IMR-90 (cell line): ENCODE results near the gene IFNA16. TPM values are rescaled to one million over a fixed set of nuclear protein-coding genes. Genes with fewer than 3 reads are reported as not detected.
"Not testable (repeated sequence)": the region's sequence is repeated elsewhere in the genome, so short reads cannot be mapped to it uniquely, and the experiment has no call there.

Experiments
- ATAC-seq: fragments of 200-7000 bp; cut with Tn5 transposase; 2 replicates; pipeline ENCODE4 v1.9.1; 2020; ENCODE audit warnings: low read depth, mild to moderate bottlenecking, moderate library complexity
- BruUV-seq: library from RNA; stranded (reverse); fragments of 400-500 nt; replicated peaks from 2 replicates; lab custom pipeline; 2021; lab: Mats Ljungman, UMichigan
- CTCF ChIA-PET: fragments of 300-600 bp; formaldehyde crosslinking; extraction: SDS; loops from one replicate; lab custom pipeline; 2021; ENCODE audit warnings: antibody characterized with exemption; lab: Yijun Ruan, JAX
- POLR2A ChIA-PET: fragments of 300-600 bp; sonication (Branson Sonifier 250); formaldehyde crosslinking; loops from one replicate; lab custom pipeline; 2022; ENCODE audit warnings: antibody characterized with exemption; ENCODE audit not compliant: unreplicated experiment; lab: Charles Lee
- DNase-seq: peaks from one replicate; pipeline ENCODE4 v3.0.0; 2013
- H2AFZ ChIP-seq: replicated peaks from 2 replicates; pipeline ENCODE3; 2013; ENCODE audit warnings: low read length, mild to moderate bottlenecking; ENCODE audit not compliant: poor library complexity
- H2AK5ac ChIP-seq: 2 replicates; pipeline ENCODE4 v1.6.1; 2013; ENCODE audit warnings: low read depth, low read length, inconsistent platforms
- H2AK9ac ChIP-seq: replicated peaks from 2 replicates; pipeline ENCODE3; 2013; ENCODE audit warnings: mild to moderate bottlenecking, low read depth, low read length, moderate library complexity; ENCODE audit not compliant: poor library complexity
- H2BK120ac ChIP-seq: 2 replicates; pipeline ENCODE4 v1.6.1; 2013; ENCODE audit warnings: low read depth, low read length, inconsistent platforms
- H2BK15ac ChIP-seq: 3 replicates; pipeline ENCODE4 v1.6.1; 2013; ENCODE audit warnings: low read depth, low read length, inconsistent platforms
- H2BK20ac ChIP-seq: 2 replicates; pipeline ENCODE4 v1.6.1; 2013; ENCODE audit warnings: low read depth, mild to moderate bottlenecking, inconsistent platforms, low read length, moderate library complexity
- H2BK5ac ChIP-seq: 2 replicates; pipeline ENCODE4 v1.6.1; 2013; ENCODE audit warnings: mild to moderate bottlenecking, low read depth, low read length, inconsistent platforms; ENCODE audit not compliant: poor library complexity, severe bottlenecking
- H3K14ac ChIP-seq: replicated peaks from 2 replicates; pipeline ENCODE4 v1.6.1; 2013; ENCODE audit warnings: low read depth, low read length, inconsistent platforms
- H3K18ac ChIP-seq: 2 replicates; pipeline ENCODE4 v1.6.1; 2013; ENCODE audit warnings: low read depth, low read length, control low read depth
- H3K23ac ChIP-seq: 2 replicates; pipeline ENCODE4 v1.6.1; 2013; ENCODE audit warnings: low read depth, low read length, inconsistent platforms
- H3K27ac ChIP-seq: 2 replicates; pipeline ENCODE4 v1.5.1; 2013; ENCODE audit warnings: mild to moderate bottlenecking, control low read depth, low read length; ENCODE audit not compliant: insufficient read depth
- H3K27me3 ChIP-seq: 2 replicates; pipeline ENCODE4 v1.6.1; 2013; ENCODE audit warnings: low read length; ENCODE audit not compliant: control insufficient read depth, insufficient read depth
- H3K36me3 ChIP-seq: 2 replicates; pipeline ENCODE4 v1.6.1; 2013; ENCODE audit warnings: low read length, mixed read lengths; ENCODE audit not compliant: control insufficient read depth, insufficient read depth
- H3K4ac ChIP-seq: 2 replicates; pipeline ENCODE4 v1.6.1; 2013; ENCODE audit warnings: low read depth, low read length, inconsistent platforms
- H3K4me1 ChIP-seq: 2 replicates; pipeline ENCODE4 v1.6.1; 2013; ENCODE audit warnings: low read length, mixed read lengths; ENCODE audit not compliant: control insufficient read depth, insufficient read depth
- H3K4me2 ChIP-seq: 2 replicates; pipeline ENCODE4 v1.6.1; 2013; ENCODE audit warnings: low read depth, mild to moderate bottlenecking, control low read depth, low read length, moderate library complexity
- H3K4me3 ChIP-seq: 2 replicates; pipeline ENCODE4 v1.5.1; 2013; ENCODE audit warnings: low read depth, mild to moderate bottlenecking, control low read depth, low read length, moderate library complexity; ENCODE audit not compliant: insufficient read depth
- H3K56ac ChIP-seq: 2 replicates; pipeline ENCODE4 v1.6.1; 2013; ENCODE audit warnings: low read length, inconsistent platforms; ENCODE audit not compliant: insufficient read depth; ENCODE audit errors: extremely low read depth
- H3K79me1 ChIP-seq, 2 experiments: 2 replicates each; pipeline ENCODE4 v1.6.1; 2013; ENCODE audit warnings: low read length in 2 of 2, inconsistent platforms in 1 of 2, low read depth in 1 of 2
- H3K9ac ChIP-seq: 2 replicates; pipeline ENCODE4 v1.6.1; 2013; ENCODE audit warnings: low read depth, low read length, control low read depth
- H3K9me1 ChIP-seq: 2 replicates; pipeline ENCODE4 v1.6.1; 2013; ENCODE audit warnings: low read length, inconsistent platforms; ENCODE audit not compliant: insufficient read depth
- H3K9me3 ChIP-seq: 2 replicates; pipeline ENCODE4 v1.6.1; 2013; ENCODE audit warnings: low read length; ENCODE audit not compliant: control insufficient read depth, insufficient read depth
- H4K20me1 ChIP-seq: 2 replicates; pipeline ENCODE4 v1.6.1; 2013; ENCODE audit warnings: low read length, inconsistent platforms; ENCODE audit not compliant: insufficient read depth
- H4K5ac ChIP-seq: 2 replicates; pipeline ENCODE4 v1.6.1; 2013; ENCODE audit warnings: mild to moderate bottlenecking, low read depth, low read length, control low read depth
- H4K8ac ChIP-seq, 2 experiments: 2 replicates each; pipeline ENCODE4 v1.6.1; 2013; ENCODE audit warnings: low read depth in 2 of 2, low read length in 2 of 2, control low read depth in 1 of 2, inconsistent platforms in 1 of 2
- H4K91ac ChIP-seq: 2 replicates; pipeline ENCODE4 v1.6.1; 2013; ENCODE audit warnings: low read depth, low read length, inconsistent platforms; ENCODE audit not compliant: insufficient read depth
- CTCF ChIP-seq: conservative IDR thresholded peaks from 2 replicates; pipeline ENCODE4 v1.5.1; 2012; ENCODE audit warnings: mild to moderate bottlenecking, low read depth, low read length, improper control_type of control experiment
- RAD21 ChIP-seq: IDR thresholded peaks from 2 replicates; pipeline ENCODE4 v1.6.1; 2012; ENCODE audit warnings: low read length, improper control_type of control experiment
- WGBS, 2 experiments: methylation state at CpG; one replicate each; pipeline versions ENCODE4 v1.1.5 to v1.1.7; 2013; ENCODE audit warnings: missing lambda C conversion rate in 2 of 2; ENCODE audit not compliant: insufficient read length in 1 of 2; ENCODE audit errors: extremely low coverage in 2 of 2; 5-methylcytosine and 5-hydroxymethylcytosine counted together
- dilution Hi-C: fragments of 300-500 bp; cut with HindIII; formaldehyde crosslinking; loops from one replicate; pipeline ENCODE4 v1.14.3; 2018; ENCODE audit warnings: low sequenced_read_pairs; ENCODE audit not compliant: unreplicated experiment
- in situ Hi-C: fragments of 300-500 bp; cut with MboI; formaldehyde crosslinking; loops from 3 replicates; pipeline ENCODE4 v1.14.3; 2019; ENCODE audit warnings: low sequenced_read_pairs, inconsistent platforms, mixed read lengths
- intact Hi-C: fragments of 100-400 bp; cut with micrococcal nuclease; formaldehyde crosslinking; loops from 2 replicates; pipeline ENCODE4 v1.10.0; 2022
- polyA plus RNA-seq, 3 experiments: library from polyadenylated mRNA; depleted of rRNA; stranded (reverse); fragments of >200 nt; gene quantifications; 2 replicates each; pipeline ENCODE4 v1.2.3, GENCODE V29; 2012; ENCODE audit warnings: low replicate concordance in 1 of 3
- total RNA-seq: library from RNA; depleted of rRNA; stranded (reverse); fragments of >200 nt; gene quantifications from 2 replicates; pipeline ENCODE4 v1.2.3, GENCODE V29; 2012

Gene IFNA16
- total and polyA plus RNA-seq, 2 of the 4 experiments (the other 2 are of a cell fraction) = not detected

- H2AFZ ChIP-seq, H3K14ac ChIP-seq, H3K36me3 ChIP-seq, intact Hi-C loops, H4K8ac ChIP-seq, H3K4me1 ChIP-seq, BruUV-seq, H2AK9ac ChIP-seq, H3K4ac ChIP-seq, in situ Hi-C loops, H3K79me1 ChIP-seq, H3K4me2 ChIP-seq, H4K5ac ChIP-seq, H3K4me3 ChIP-seq, H3K18ac ChIP-seq, H2BK5ac ChIP-seq, H3K27ac ChIP-seq, H4K91ac ChIP-seq, H3K27me3 ChIP-seq, H2BK20ac ChIP-seq, H2BK120ac ChIP-seq, H2AK5ac ChIP-seq, H3K9ac ChIP-seq, H4K20me1 ChIP-seq, H3K23ac ChIP-seq, dilution Hi-C loops, H3K9me3 ChIP-seq, H3K9me1 ChIP-seq, H3K56ac ChIP-seq, H2BK15ac ChIP-seq: not testable (repeated sequence)
- peak; percentile 45 for TF ChIP-seq CTCF
- peak; percentile 18; the same call in 1 of the 2 replicates for TF ChIP-seq RAD21
- no CpG with 5 or more reads among the region's 6 CpGs for WGBS, 2 experiments
- peak; percentile 0 for DNase-seq
- POLR2A ChIA-PET = interaction anchor here (0.7 kb wide), 1 partner anchor 67 kb away, joined by 3 read pairs; no protein-coding TSS in a partner anchor
- ATAC-seq = peak; percentile 94
- CTCF ChIA-PET = interaction anchor here (0.6 to 1.5 kb wide), 4 partner anchors 12 to 514 kb away, joined by 3 to 5 read pairs (median 3); no protein-coding TSS in a partner anchor
Measured at GRCh38 chr9:21194867-21195776, 22.0 kb downstream of the IFNA16 start.

DNA sequence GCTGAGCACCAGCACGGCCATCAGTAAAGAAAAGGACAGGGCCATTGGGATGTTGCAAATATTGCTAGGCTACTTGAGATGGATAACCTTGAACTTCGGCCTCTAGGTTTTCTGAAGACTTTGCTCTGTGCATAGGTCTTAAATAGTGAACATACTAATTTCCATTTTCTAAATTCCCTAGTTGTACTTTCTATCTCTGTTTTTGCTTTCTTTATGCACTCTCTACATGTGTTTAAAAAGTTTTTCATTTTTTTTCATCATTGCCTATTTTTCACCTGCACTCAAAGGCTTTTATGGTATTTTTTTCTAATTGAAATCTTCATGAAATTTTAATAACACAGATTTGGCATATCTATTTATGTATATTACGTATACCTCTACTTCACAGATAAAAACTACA, 29.6 kb downstream of the IFNA16 start, which contains the start of gene IFNA4:
IFNA4 (minus strand) TSS at position 101 of the 400 bp plus-strand sequence; CDS start at position 45, 56 bp downstream.
- H3K4me1 ChIP-seq, H2BK5ac ChIP-seq, H3K18ac ChIP-seq, H4K20me1 ChIP-seq, H4K5ac ChIP-seq, H2AK5ac ChIP-seq, H4K8ac ChIP-seq, H3K9me1 ChIP-seq, H3K4me3 ChIP-seq, H3K9me3 ChIP-seq, POLR2A ChIA-PET, H3K27me3 ChIP-seq, H3K79me1 ChIP-seq, H2BK20ac ChIP-seq, H4K91ac ChIP-seq, H2BK120ac ChIP-seq, H3K56ac ChIP-seq, DNase-seq, BruUV-seq, H3K4me2 ChIP-seq, H3K36me3 ChIP-seq, H2AFZ ChIP-seq, in situ Hi-C loops, H3K27ac ChIP-seq, ATAC-seq, H3K9ac ChIP-seq, H3K4ac ChIP-seq, CTCF ChIA-PET, H2AK9ac ChIP-seq, intact Hi-C loops, dilution Hi-C loops, H3K14ac ChIP-seq, H2BK15ac ChIP-seq, H3K23ac ChIP-seq: not testable (repeated sequence)
- WGBS, 2 experiments = no CpG with 5 or more reads among the region's 3 CpGs
